Colonic mucosa (tissue), 4 donors: ENCODE data around the gene SORCS1. TPM values are rescaled to one million over a fixed set of nuclear protein-coding genes. Genes with fewer than 3 reads are reported as not detected.

Experiments used
- DNase-seq: peaks from one replicate; pipeline ENCODE4 v3.0.0-alpha.2; 2020
- H3K27ac ChIP-seq: fragments of 200-600 bp; one replicate; pipeline ENCODE4 v1.8.0; 2021
- H3K27me3 ChIP-seq: fragments of 200-600 bp; one replicate; pipeline ENCODE4 v1.8.0; 2021
- H3K36me3 ChIP-seq: fragments of 200-600 bp; one replicate; pipeline ENCODE4 v1.8.0; 2021
- H3K4me1 ChIP-seq: fragments of 200-600 bp; one replicate; pipeline ENCODE4 v1.8.0; 2021; ENCODE audit warnings: mild to moderate bottlenecking
- H3K4me3 ChIP-seq: fragments of 200-600 bp; one replicate; pipeline ENCODE4 v1.8.0; 2021
- H3K9ac ChIP-seq, 2 donors: one replicate each; pipeline ENCODE4 v1.7.0; 2013; ENCODE audit warnings: control low read depth in 2 of 2, low read depth in 2 of 2, low read length in 2 of 2
- H3K9me3 ChIP-seq: fragments of 200-600 bp; one replicate; pipeline ENCODE4 v1.8.0; 2021
- intact Hi-C: fragments of 100-400 bp; cut with DNase I; formaldehyde crosslinking; loops from one replicate; pipeline ENCODE4 v1.14.1; 2022
- total RNA-seq, 2 donors: library from RNA; stranded (reverse); fragmentation: NEBNext Ultra II Directional in 1 of 2; extraction: Animal tissue kit (Norgen Biotek cat#: 25700) in 1 of 2; gene quantifications; one replicate each; pipeline ENCODE4 v1.2.1, GENCODE V29; 2021
- TF ChIP-seq, protein P1 (sequence below): fragments of 200-600 bp; IDR thresholded peaks from one replicate; pipeline ENCODE4 v1.8.0; 2022; ENCODE audit warnings: antibody characterized with exemption, mild to moderate bottlenecking
- donor health status: healthy.
- donor health status: DM: no; HTN: no; CAD: no.
- donor health status: DM: no; HTN: no; CAD: no.

SORCS1 gene
- total RNA-seq: 1 to 10 TPM in 1 of 2 donors, under 1 TPM in 1; 0.40 to 1.6 TPM

DNA sequence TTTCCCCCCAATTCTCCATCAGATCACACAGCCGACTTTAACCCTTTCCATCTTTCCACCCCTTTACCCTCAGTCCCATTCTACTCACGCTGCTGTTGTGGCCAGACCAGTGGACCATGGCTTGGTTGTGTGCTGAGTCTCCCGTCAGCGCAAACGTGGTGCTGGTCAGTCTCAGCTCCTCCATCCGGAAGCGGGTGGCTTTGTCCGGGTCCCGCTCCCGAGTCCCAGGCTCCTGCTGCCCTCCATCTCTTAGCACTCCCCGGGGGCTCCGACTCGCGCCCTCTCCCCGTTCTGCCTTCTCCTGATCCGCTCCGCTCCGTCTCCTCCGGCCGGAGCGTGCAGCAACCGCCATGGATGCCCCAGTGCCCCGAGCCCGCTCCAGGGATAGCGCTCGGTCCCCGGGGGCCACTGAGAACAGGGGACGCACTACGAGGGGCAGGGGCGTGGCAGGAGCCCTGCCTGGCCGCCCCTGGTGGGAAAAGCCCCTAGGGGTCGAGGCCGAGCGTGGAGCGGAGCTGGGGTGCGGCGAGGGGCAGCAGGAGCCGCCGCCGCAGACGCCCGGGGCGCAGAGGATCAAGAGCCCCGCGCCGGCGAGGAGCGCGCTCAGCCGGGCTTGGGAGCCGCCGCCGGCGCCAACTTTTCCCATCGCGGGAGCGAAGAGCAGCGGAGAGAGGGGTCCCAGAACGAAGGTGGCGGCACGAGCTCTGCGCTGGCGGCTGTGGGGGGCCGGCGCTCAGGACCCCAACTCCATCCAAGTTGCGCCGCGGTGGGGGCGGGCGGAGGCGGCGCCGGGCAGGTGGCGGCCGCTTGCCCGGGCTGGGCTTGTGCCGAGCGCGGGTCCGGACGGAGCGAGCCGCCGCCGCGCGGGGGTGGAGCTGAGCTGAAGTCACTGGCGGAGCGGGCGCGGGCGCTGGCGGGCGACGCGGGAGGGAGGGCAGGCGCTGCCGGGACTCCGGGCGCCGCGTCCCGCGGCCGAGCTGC, at the start of gene SORCS1:
TSS of gene SORCS1 (minus strand) at position 826 of the 981 bp plus-strand sequence.
- Histone ChIP-seq H3K36me3 (no peaks in the 10 kb centered on the region), H3K4me3 (peak within 1 kb of the TSS; percentile 33), H3K27me3 (peaks cover 11% of the 10 kb centered on the region), H3K4me1 (no peaks in the 10 kb centered on the region), H3K9me3 (no peaks in the 10 kb centered on the region), H3K9ac (no peak within 1 kb of the TSS), H3K27ac (no peak within 1 kb of the TSS)
- DNase-seq: peak; percentile 23
- TF ChIP-seq, protein P1, sequence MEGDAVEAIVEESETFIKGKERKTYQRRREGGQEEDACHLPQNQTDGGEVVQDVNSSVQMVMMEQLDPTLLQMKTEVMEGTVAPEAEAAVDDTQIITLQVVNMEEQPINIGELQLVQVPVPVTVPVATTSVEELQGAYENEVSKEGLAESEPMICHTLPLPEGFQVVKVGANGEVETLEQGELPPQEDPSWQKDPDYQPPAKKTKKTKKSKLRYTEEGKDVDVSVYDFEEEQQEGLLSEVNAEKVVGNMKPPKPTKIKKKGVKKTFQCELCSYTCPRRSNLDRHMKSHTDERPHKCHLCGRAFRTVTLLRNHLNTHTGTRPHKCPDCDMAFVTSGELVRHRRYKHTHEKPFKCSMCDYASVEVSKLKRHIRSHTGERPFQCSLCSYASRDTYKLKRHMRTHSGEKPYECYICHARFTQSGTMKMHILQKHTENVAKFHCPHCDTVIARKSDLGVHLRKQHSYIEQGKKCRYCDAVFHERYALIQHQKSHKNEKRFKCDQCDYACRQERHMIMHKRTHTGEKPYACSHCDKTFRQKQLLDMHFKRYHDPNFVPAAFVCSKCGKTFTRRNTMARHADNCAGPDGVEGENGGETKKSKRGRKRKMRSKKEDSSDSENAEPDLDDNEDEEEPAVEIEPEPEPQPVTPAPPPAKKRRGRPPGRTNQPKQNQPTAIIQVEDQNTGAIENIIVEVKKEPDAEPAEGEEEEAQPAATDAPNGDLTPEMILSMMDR: no peak
- intact Hi-C loops: no loop called here

DNA sequence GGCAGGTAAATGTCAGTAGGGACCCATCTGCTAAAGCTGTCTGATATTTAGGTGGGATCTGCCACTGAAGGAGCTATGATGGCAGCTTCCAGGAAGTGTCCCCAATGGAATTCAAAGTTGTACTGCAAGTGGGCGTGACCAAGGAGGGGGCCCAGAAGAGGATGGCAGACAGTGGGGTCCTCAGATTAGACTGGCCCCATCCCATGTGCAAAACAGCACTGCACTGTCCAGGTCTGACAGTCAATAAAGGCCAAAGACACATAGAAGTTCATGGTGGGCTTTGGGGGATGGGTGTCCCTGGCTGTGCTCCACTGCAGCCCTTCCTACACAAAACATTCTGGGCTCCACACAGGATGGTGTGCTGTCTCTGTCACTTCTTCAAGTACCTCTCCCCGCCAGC, 49.8 kb upstream of the SORCS1 start:
- intact Hi-C loops: no loop called here
- TF ChIP-seq, protein P1: no peak

GRCh38 chr10:107213861-107214260, 49.4 kb upstream of the SORCS1 start:
- no peaks in the 10 kb centered on the region for H3K4me1 ChIP-seq
- no peak overlapping the region for H3K9ac ChIP-seq
- H3K36me3 ChIP-seq: no peaks in the 10 kb centered on the region
- intact Hi-C loops: no loop called here
- TF ChIP-seq, protein P1: no peak
- no peaks in the 10 kb centered on the region for H3K9me3 ChIP-seq
- H3K4me3 ChIP-seq: no peak overlapping the region
- no peak for DNase-seq
- H3K27me3 ChIP-seq: no peaks in the 10 kb centered on the region
- no peak overlapping the region for H3K27ac ChIP-seq

More for the DNA sequence above, 49.8 kb upstream of the SORCS1 start:
- no peak overlapping the region for H3K27ac ChIP-seq
- H3K27me3 ChIP-seq: no peaks in the 10 kb centered on the region
- H3K4me1 ChIP-seq: no peaks in the 10 kb centered on the region
- no peak overlapping the region for H3K9ac ChIP-seq
- DNase-seq: no peak
- no peaks in the 10 kb centered on the region for H3K9me3 ChIP-seq
- no peaks in the 10 kb centered on the region for H3K36me3 ChIP-seq
- H3K4me3 ChIP-seq: no peak overlapping the region

DNA sequence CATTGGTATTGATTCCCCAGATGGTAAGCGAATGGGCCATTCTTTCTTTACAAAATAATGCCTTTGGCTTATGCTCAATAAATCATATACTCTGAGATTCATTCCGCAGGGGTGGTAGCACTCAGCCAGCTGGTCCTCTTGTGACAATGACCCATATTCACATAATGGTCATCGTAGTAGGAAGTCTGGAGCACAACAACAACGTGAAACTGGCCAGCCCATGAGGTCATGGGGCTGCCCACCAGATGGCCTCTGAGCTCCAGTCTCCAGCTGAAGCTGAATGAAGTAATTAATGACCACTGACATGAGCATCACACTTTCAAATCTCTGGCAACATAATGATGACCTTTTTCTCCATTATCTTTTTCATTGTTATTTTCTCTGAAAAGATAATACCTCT, 42.3 kb upstream of the SORCS1 start:
- DNase-seq: no peak
- Histone ChIP-seq H3K27me3 (no peaks in the 10 kb centered on the region), H3K4me3 (no peak overlapping the region), H3K27ac (no peak overlapping the region), H3K9ac (no peak overlapping the region), H3K4me1 (no peaks in the 10 kb centered on the region), H3K9me3 (no peaks in the 10 kb centered on the region), H3K36me3 (no peaks in the 10 kb centered on the region)
- TF ChIP-seq, protein P1: no peak
- intact Hi-C loops: no loop called here

DNA sequence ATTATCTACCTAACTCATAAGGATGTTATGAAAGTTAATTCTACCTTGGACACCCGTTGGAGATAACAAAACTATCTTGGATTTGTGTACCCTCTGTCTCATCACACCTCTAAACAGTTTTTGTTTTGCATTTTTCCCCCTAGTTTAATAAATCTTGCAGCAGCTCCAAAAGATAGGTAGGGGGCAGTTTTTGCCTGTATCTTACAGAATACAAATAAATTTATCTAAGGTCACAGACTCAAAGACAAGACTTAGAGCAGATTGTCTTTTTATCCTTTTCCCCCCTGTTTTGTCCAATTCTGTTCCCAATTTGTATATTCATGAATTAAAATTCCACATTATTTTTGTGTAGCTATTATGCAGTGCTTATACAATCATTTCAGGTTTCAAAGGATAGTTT, 5.0 kb upstream of the SORCS1 start:
- no peaks in the 10 kb centered on the region for H3K27me3 ChIP-seq
- DNase-seq: no peak
- intact Hi-C loops: no loop called here
- no peak overlapping the region for H3K27ac ChIP-seq
- no peaks in the 10 kb centered on the region for H3K9me3 ChIP-seq
- H3K4me1 ChIP-seq: no peaks in the 10 kb centered on the region
- no peak overlapping the region for H3K9ac ChIP-seq
- H3K36me3 ChIP-seq: no peaks in the 10 kb centered on the region
- no peak overlapping the region for H3K4me3 ChIP-seq
- TF ChIP-seq, protein P1: no peak
